Gastroesophageal sphincter (tissue), 3 donors: ENCODE results near the gene LMF1.

Source experiments
- CTCF ChIP-seq, 4 experiments: fragments of 200-600 bp in 2 of 4; fragments of 450-650 bp in 2 of 4; sonication (generic) in 1 of 4; IDR thresholded peaks; one replicate each; pipeline ENCODE4 v1.5.1; 2017 to 2019; ENCODE audit warnings: antibody characterized with exemption in 4 of 4, mild to moderate bottlenecking in 2 of 4, moderate library complexity in 2 of 4
- POLR2A ChIP-seq, 2 donors: fragments of 450-650 bp; IDR thresholded peaks; one replicate each; pipeline ENCODE4 v1.6.1; 2017; ENCODE audit warnings: antibody characterized with exemption in 2 of 2, mild to moderate bottlenecking in 2 of 2, moderate library complexity in 1 of 2
- POLR2AphosphoS5 ChIP-seq: sonication (generic); formaldehyde crosslinking; IDR thresholded peaks from one replicate; pipeline ENCODE4 v1.6.1; 2017; ENCODE audit warnings: antibody characterized with exemption

GRCh38 chr16:839643-840408 lies 131.0 kb downstream of the LMF1 start:
- TF ChIP-seq POLR2AphosphoS5 (no peak), POLR2A (IDR thresholded peaks at IDR 0.05) (no peak), CTCF (IDR thresholded peaks at IDR 0.05) (no peak)
